ENCODE measurements around the gene CYSRT1.

The CYSRT1 gene

DNA sequence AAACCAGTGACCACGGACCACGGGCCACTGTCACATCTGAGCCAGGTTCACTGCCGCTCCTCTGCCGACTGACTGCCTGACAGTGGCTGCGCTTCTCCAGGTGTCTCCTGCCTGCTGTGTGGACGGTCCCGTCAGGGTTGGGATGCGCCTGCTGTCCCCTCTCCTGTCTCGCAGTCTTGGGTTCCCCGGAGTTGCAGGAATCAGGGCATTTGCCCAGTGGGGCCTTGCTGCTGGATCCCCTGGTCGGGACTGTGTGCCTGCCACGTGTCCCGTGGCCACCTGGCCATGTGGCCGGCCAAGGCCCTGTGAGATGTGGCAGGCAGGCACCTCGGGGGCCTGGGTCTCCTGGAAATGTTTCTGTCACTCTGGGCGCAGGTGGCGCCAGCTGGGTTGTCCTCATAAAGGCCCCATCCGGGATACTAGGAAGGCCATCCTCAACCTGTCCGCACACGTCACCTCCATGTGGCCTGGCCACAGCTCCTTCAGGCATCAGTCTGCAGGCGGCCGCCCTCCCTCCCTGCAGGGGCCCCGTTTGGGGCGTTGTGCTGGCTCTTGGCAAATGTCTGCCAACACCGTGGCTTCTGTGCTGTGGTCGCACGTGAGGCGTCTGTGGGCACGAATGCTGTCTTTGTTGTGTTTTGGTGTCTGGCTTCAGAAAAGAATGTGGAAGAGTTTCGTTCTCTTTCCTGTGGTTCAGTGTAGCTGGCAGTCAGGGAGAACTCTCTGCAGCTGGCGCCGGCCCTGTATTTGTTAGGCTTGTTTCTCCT lies 46.1 kb downstream of the CYSRT1 start:
- no peak for DNase-seq (ENCODE audit: low read depth in 1 of 2, low spot score in 1 of 2)

DNA sequence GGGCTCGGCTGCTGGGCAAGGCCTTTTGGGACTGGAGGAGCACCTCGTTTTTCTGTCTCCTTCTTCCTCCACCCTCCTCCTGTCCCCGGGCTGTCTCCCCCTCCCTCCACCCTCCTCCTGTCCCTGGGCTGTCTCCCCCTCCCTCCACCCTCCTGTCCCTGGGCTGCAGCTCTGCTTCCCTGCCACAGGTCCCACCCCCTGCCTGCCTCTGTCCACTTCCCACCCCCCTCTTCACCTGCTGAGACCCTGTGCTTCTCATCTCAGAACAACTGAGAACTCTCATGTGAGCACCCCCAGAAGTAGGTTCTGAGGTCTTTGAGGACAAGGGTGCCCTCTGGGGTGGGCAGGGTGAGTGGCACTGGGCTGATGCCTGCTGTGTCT lies 46.7 kb downstream of the CYSRT1 start:
- no peak for DNase-seq (ENCODE audit: low read depth in 1 of 2, low spot score in 1 of 2)

DNA sequence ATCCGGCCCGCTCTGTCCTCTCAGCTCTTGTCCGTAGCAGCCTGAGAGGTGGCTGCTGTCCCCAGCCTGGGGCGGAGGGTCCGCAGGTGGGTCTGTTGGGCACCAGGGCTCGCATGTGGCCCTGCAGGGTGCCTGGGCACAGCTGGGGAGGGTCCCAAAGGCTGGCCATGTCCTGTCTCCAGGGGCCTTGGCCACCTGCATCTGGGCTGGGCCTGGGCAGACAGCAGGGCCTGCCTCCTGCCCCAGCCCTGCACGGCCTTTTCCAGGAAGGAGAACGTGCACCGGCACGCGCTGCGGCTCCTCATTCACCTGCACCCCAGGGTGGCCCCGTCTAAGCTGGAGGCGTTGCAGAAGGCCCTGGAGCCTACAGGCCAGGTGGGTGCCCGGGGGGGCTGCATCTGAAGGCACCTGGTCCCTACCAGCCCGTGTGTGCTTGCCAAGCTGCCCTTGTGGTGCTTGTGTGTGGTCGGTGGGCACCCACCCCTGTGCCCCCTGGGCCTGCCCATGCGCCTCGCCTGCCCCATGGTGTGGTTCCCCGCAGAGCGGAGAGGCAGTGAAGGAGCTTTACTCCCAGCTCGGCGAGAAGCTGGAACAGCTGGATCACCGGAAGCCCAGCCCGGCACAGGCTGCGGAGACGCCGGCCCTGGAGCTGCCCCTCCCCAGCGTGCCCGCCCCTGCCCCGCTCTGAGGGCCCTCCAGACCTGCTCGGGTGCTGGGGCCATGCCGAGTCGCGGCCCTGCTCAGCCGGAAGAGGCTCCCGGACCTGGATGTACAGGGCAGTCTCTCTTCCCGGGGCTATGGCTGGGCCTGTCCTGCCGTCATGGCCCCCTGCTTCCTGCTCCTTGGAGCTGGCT lies 47.5 kb downstream of the CYSRT1 start:
- no peak for DNase-seq (ENCODE audit: low read depth in 1 of 2, low spot score in 1 of 2)

DNA sequence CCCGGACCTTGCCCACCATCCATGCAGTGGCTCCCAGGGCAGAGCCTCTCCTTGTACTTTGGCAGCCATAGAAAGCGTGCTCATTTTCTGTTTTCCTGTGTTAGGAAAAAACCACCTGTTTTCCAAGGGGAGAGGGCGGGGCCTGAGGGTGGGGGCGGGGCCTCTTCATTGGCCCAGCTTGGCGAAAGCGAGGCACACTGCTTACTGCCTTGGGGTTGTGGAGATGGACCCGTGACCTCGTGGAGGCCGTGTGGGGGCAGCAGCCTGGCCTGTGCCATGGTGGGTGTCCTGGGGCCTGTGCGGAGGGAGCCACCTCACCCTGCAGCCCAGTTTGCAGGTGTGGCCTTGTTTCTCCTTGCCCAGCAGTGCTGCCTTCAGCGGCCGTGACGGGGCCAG lies 48.1 kb downstream of the CYSRT1 start:
- no peak for DNase-seq (ENCODE audit: low read depth in 1 of 2, low spot score in 1 of 2)

DNA sequence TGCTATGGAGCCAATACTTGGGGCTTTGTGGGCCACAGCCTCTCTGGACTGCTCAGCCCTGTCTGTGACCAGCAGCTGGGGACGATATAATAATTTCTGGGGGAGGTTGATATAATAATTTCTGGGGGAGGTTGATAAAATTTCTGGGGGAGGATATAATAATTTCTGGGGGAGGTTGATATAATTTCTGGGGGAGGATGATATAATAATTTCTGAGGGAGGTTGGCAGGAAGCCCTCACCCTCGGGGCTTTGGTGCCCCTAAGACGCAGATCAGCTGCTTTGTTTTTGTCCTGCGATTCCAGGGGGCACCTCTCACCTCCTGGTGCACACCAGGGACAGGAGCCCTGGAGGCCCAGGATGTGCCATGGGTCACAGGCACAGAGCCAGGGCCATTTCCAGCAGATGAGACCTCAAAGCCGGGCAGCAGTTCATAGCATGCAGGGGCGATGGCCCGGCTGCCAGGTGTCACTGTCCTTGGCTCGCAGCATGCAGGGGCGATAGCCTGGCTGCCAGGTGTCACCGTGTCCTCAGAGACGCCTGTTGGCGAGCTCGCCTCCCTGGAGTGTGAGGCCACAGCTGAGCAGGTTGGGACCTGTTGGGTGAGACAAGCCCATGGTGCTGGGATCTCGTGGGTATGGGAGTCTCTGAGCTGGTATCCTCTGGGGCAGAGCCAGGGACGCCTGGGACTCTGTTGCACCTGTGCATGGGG lies 48.8 kb downstream of the CYSRT1 start:
- DNase-seq (ENCODE audit: low read depth in 1 of 2, low spot score in 1 of 2) = no peak

DNA sequence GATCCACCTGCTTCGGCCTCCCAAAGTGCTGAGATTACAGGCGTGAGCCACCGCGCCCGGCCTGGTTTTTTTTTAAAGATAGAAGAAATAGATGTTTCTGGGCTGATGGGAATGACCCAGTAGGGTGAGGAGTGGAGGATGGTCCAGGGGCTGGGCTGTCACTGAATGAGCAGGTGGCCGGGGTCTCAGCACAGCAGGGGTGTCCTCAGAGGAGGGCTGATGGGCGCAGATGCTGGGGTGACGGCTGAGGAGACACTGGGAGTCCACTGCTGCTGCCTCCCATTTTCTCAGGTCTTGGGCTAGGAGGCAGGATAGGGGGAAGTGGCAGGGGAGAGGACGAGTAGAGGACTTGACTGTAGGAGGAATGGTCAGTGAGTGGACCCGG lies 50.2 kb downstream of the CYSRT1 start:
- DNase-seq (ENCODE audit: low read depth in 1 of 2, low spot score in 1 of 2) = no peak
